SK-N-SH (cell line): ENCODE measurements around the gene BAD. TPM values are rescaled to one million over a fixed set of nuclear protein-coding genes. Genes with fewer than 3 reads are reported as not detected.

Source experiments
- CTCF ChIA-PET: fragments of 300-600, 350-600 bp; formaldehyde crosslinking; extraction: SDS; loops from one replicate; lab custom pipeline; 2021; lab: Yijun Ruan, JAX
- POLR2A ChIA-PET: fragments of 350-600 bp; sonication (Branson Sonifier 250); formaldehyde crosslinking; extraction: SDS; loops from one replicate; lab custom pipeline; 2020; ENCODE audit warnings: antibody characterized with exemption, inconsistent platforms; lab: Yijun Ruan, JAX
- DNase-seq: peaks from one replicate; pipeline ENCODE4 v3.0.0; 2012
- H2AFZ ChIP-seq: fragments of 200-600 bp; sonication (generic); 2 replicates; pipeline ENCODE4 v1.8.1; 2016; ENCODE audit warnings: antibody characterized with exemption, mild to moderate bottlenecking, low read depth
- H3F3A ChIP-seq: fragments of 200-600 bp; sonication (generic); replicated peaks from 2 replicates; pipeline ENCODE3; 2016; ENCODE audit warnings: antibody characterized with exemption, mild to moderate bottlenecking; ENCODE audit not compliant: insufficient read depth
- H3K27ac ChIP-seq, 2 experiments: fragments of 200-500 bp in 1 of 2; fragments of 200-600 bp in 1 of 2; sonication (Bioruptor generic) in 1 of 2; sonication (generic), shearing (Covaris generic) in 1 of 2; 2 replicates each; pipeline versions ENCODE4 v1.5.1 to v1.6.1; 2014 to 2016; ENCODE audit warnings: low read depth in 2 of 2, inconsistent platforms in 1 of 2, low read length in 1 of 2, mild to moderate bottlenecking in 1 of 2, mixed read lengths in 1 of 2
- H3K27me3 ChIP-seq: fragments of 200-600 bp; sonication (generic), shearing (Covaris generic); 2 replicates; pipeline ENCODE4 v1.6.1; 2016; ENCODE audit warnings: mixed run types; ENCODE audit not compliant: insufficient read depth
- H3K36me3 ChIP-seq, 2 experiments: fragments of 200-500 bp in 1 of 2; fragments of 200-600 bp in 1 of 2; sonication (Bioruptor generic) in 1 of 2; sonication (generic) in 1 of 2; replicated peaks in 1 of 2; 2 replicates each; pipeline versions ENCODE3 to v1.5.1; 2014 to 2016; ENCODE audit warnings: low read length in 1 of 2, mild to moderate bottlenecking in 1 of 2; ENCODE audit not compliant: insufficient read depth in 2 of 2, control insufficient read depth in 1 of 2
- H3K4me1 ChIP-seq, 2 experiments: fragments of 200-500 bp in 1 of 2; fragments of 200-600 bp in 1 of 2; sonication (Bioruptor generic) in 1 of 2; sonication (generic), shearing (Covaris generic) in 1 of 2; 2 replicates each; pipeline versions ENCODE4 v1.5.1 to v1.6.1; 2014 to 2016; ENCODE audit warnings: low read depth in 1 of 2, low read length in 1 of 2, mixed run types in 1 of 2; ENCODE audit not compliant: insufficient read depth in 2 of 2, control insufficient read depth in 1 of 2
- H3K4me2 ChIP-seq: fragments of 200-600 bp; sonication (generic), shearing (Covaris generic); 2 replicates; pipeline ENCODE4 v1.6.1; 2017; ENCODE audit warnings: mixed run types
- H3K4me3 ChIP-seq, 2 experiments: fragments of 200-500 bp in 1 of 2; fragments of 200-600 bp in 1 of 2; sonication (Bioruptor generic) in 1 of 2; sonication (generic), shearing (Covaris generic) in 1 of 2; 2 replicates each; pipeline versions ENCODE4 v1.5.1 to v1.8.1; 2014 to 2016; ENCODE audit warnings: low read depth in 2 of 2, inconsistent platforms in 1 of 2, low read length in 1 of 2, mild to moderate bottlenecking in 1 of 2, mixed read lengths in 1 of 2, moderate library complexity in 1 of 2
- H3K79me2 ChIP-seq: fragments of 200-600 bp; sonication (generic); 2 replicates; pipeline ENCODE4 v1.8.1; 2017; ENCODE audit warnings: mild to moderate bottlenecking; ENCODE audit not compliant: insufficient read depth
- H3K9ac ChIP-seq: fragments of 200-600 bp; sonication (generic); 2 replicates; pipeline ENCODE4 v1.6.1; 2017; ENCODE audit warnings: mixed run types
- H3K9me2 ChIP-seq: fragments of 200-600 bp; sonication (generic); 2 replicates; pipeline ENCODE4 v1.6.1; 2017; ENCODE audit warnings: mixed run types
- H3K9me3 ChIP-seq: fragments of 200-600 bp; sonication (generic); 2 replicates; pipeline ENCODE4 v1.6.1; 2017; ENCODE audit warnings: mixed run types, mild to moderate bottlenecking, moderate library complexity
- H4K20me1 ChIP-seq: fragments of 200-600 bp; sonication (generic); 2 replicates; pipeline ENCODE4 v1.6.1; 2017; ENCODE audit warnings: mild to moderate bottlenecking, mixed run types; ENCODE audit not compliant: insufficient read depth
- CHD2 ChIP-seq: fragments of 150-350 bp; IDR thresholded peaks from 2 replicates; pipeline ENCODE4 v1.6.1; 2018; ENCODE audit warnings: low read length; ENCODE audit not compliant: partially characterized antibody
- EP300 ChIP-seq, 2 experiments: IDR thresholded peaks; 2 replicates each; pipeline versions ENCODE4 v1.4.0 to v1.6.1; 2012; ENCODE audit warnings: borderline replicate concordance in 1 of 2, low read depth in 1 of 2, low read length in 1 of 2
- FOSL2 ChIP-seq: IDR thresholded peaks from 2 replicates; pipeline ENCODE4 v1.4.0; 2012; ENCODE audit warnings: low read depth, mild to moderate bottlenecking, moderate library complexity, borderline replicate concordance
- FOXJ3 ChIP-seq: sonication (generic); formaldehyde crosslinking; IDR thresholded peaks from 2 replicates; pipeline ENCODE4 v1.5.1; 2020; ENCODE audit warnings: mild to moderate bottlenecking, missing genetic modification reagents
- FOXM1 ChIP-seq: IDR thresholded peaks from 2 replicates; pipeline ENCODE4 v1.4.0; 2012; ENCODE audit warnings: low read depth, mild to moderate bottlenecking
- GABPA ChIP-seq: IDR thresholded peaks from 2 replicates; pipeline ENCODE4 v1.4.0; 2012; ENCODE audit warnings: low read depth, mild to moderate bottlenecking
- GATA2 ChIP-seq: sonication (generic); formaldehyde crosslinking; IDR thresholded peaks from 2 replicates; pipeline ENCODE4 v1.5.0; 2020; ENCODE audit warnings: mild to moderate bottlenecking, missing genetic modification reagents
- MEF2A ChIP-seq: IDR thresholded peaks from 2 replicates; pipeline ENCODE4 v1.4.0; 2012; ENCODE audit warnings: low read depth, borderline replicate concordance
- MXI1 ChIP-seq: IDR thresholded peaks from 2 replicates; pipeline ENCODE4 v1.6.1; 2012; ENCODE audit warnings: mild to moderate bottlenecking, low read depth, low read length, improper control_type of control experiment
- NRF1 ChIP-seq: IDR thresholded peaks from 2 replicates; pipeline ENCODE4 v1.6.1; 2012; ENCODE audit warnings: low read depth, mild to moderate bottlenecking, low read length
- PBX3 ChIP-seq: IDR thresholded peaks from 2 replicates; pipeline ENCODE4; 2012
- RCOR1 ChIP-seq: fragments of 150-350 bp; IDR thresholded peaks from 2 replicates; pipeline ENCODE4 v1.6.1; 2017; ENCODE audit warnings: antibody characterized with exemption, low read length
- SMC3 ChIP-seq: IDR thresholded peaks from 2 replicates; pipeline ENCODE4 v1.6.1; 2012; ENCODE audit warnings: low read depth, low read length, improper control_type of control experiment
- TCF12 ChIP-seq: IDR thresholded peaks from 2 replicates; pipeline ENCODE4 v1.4.0; 2012
- USF1 ChIP-seq: IDR thresholded peaks from 2 replicates; pipeline ENCODE4 v1.4.0; 2012; ENCODE audit warnings: low read depth, borderline replicate concordance
- YY1 ChIP-seq: IDR thresholded peaks from 2 replicates; pipeline ENCODE4 v1.4.0; 2012; ENCODE audit warnings: low read depth, mild to moderate bottlenecking
- WGBS: methylation state at CpG from one replicate; pipeline ENCODE4 v1.1.6; 2017; ENCODE audit warnings: low lambda C conversion rate; 5-methylcytosine and 5-hydroxymethylcytosine counted together
- polyA plus RNA-seq, 3 experiments: library from polyadenylated mRNA; depleted of rRNA; stranded (reverse); fragments of >200 nt; gene quantifications; 2 replicates each; pipeline ENCODE4 v1.2.3, GENCODE V29; 2012
- TF ChIP-seq, protein P1 (sequence below): IDR thresholded peaks from 2 replicates; pipeline ENCODE4 v1.4.0; 2012; ENCODE audit warnings: low read depth
- TF ChIP-seq, protein P2 (sequence below): fragments of 150-350 bp; IDR thresholded peaks from 2 replicates; pipeline ENCODE4 v1.6.1; 2017; ENCODE audit warnings: antibody characterized with exemption, low read length, low read depth, borderline replicate concordance
- TF ChIP-seq, protein P3 (sequence below): fragments of 150-350 bp; IDR thresholded peaks from 2 replicates; pipeline ENCODE4 v1.6.1; 2016; ENCODE audit warnings: mild to moderate bottlenecking, low read depth, low read length

The BAD gene
- polyA plus RNA-seq, 1 of the 3 experiments (the other 2 are of a cell fraction): 80.9 TPM

GRCh38 chr11:64224891-64225607 lies 59.4 kb downstream of the BAD start:
- CTCF ChIA-PET: interaction anchor here (0.8 to 5.2 kb wide), 6 partner anchors 14 to 79 kb away, joined by 3 to 36 read pairs (median 4); partner anchors contain the start of genes FERMT3 and PLCB3

More at GRCh38 chr11:64224891-64225607, 59.4 kb downstream of the BAD start:
- Histone ChIP-seq H3K36me3 (peaks cover 0 to 14% of the 10 kb centered on the region in 2 experiments), H3K27me3 (no peaks in the 10 kb centered on the region), H3K4me3 (peak overlapping the region; percentile 88 to 97), H3K9me2 (no peaks in the 10 kb centered on the region), H3K9ac (peak overlapping the region; percentile 75)
- POLR2A ChIA-PET: interaction anchor here (0.7 to 1.0 kb wide), 4 partner anchors 16 to 22 kb away, joined by 3 read pairs; partner anchors contain the start of gene FKBP2
- WGBS: 60% methylated on average over 15 of the region's 22 CpGs
- peak; percentile 33 for DNase-seq
- no peak for TF ChIP-seq TCF12
- no peak for TF ChIP-seq USF1
- no peak for TF ChIP-seq EP300 (IDR thresholded peaks at IDR 0.05; ENCODE audit: borderline replicate concordance in 1 of 2, low read depth in 1 of 2, low read length in 1 of 2)
- TF ChIP-seq, protein P1, sequence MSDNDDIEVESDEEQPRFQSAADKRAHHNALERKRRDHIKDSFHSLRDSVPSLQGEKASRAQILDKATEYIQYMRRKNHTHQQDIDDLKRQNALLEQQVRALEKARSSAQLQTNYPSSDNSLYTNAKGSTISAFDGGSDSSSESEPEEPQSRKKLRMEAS: no peak
- TF ChIP-seq YY1: no peak
- no peak for TF ChIP-seq FOSL2
- no peak for TF ChIP-seq PBX3
- no peak for TF ChIP-seq CHD2
- TF ChIP-seq, protein P2, sequence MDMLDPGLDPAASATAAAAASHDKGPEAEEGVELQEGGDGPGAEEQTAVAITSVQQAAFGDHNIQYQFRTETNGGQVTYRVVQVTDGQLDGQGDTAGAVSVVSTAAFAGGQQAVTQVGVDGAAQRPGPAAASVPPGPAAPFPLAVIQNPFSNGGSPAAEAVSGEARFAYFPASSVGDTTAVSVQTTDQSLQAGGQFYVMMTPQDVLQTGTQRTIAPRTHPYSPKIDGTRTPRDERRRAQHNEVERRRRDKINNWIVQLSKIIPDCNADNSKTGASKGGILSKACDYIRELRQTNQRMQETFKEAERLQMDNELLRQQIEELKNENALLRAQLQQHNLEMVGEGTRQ: no peak
- TF ChIP-seq SMC3: no peak
- no peak for TF ChIP-seq GATA2 (CRISPR knock-in tag)
- no peak for TF ChIP-seq NRF1
- no peak for TF ChIP-seq MXI1
- no peak for TF ChIP-seq FOXJ3 (CRISPR knock-in tag)
- no peak for TF ChIP-seq MEF2A
- no peak for TF ChIP-seq GABPA
- TF ChIP-seq RCOR1: no peak
- TF ChIP-seq FOXM1: no peak
- TF ChIP-seq, protein P3, sequence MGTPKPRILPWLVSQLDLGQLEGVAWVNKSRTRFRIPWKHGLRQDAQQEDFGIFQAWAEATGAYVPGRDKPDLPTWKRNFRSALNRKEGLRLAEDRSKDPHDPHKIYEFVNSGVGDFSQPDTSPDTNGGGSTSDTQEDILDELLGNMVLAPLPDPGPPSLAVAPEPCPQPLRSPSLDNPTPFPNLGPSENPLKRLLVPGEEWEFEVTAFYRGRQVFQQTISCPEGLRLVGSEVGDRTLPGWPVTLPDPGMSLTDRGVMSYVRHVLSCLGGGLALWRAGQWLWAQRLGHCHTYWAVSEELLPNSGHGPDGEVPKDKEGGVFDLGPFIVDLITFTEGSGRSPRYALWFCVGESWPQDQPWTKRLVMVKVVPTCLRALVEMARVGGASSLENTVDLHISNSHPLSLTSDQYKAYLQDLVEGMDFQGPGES: no peak
- TF ChIP-seq, all 33 proteins: peak for 0
- H3K9me3 ChIP-seq: no peaks in the 10 kb centered on the region
- peaks cover 9 to 34% of the 10 kb centered on the region in 2 experiments; a peak in 2 of 4 replicates for H3K4me1 ChIP-seq
- peak overlapping the region; percentile 98 for H3K4me2 ChIP-seq
- H3K27ac ChIP-seq: peak overlapping the region; percentile 47 to 88; a peak in 3 of 4 replicates
- peaks cover 42% of the 10 kb centered on the region for H3K79me2 ChIP-seq
- no peak overlapping the region for H2AFZ ChIP-seq
- no peaks in the 10 kb centered on the region for H4K20me1 ChIP-seq
- peaks cover 6% of the 10 kb centered on the region for H3F3A ChIP-seq
